Activated CD4-positive, alpha-beta memory T cell treated with anti-CD3 and anti-CD28 coated beads, Interleukin-2, amount 10 ng/mL, durations not matched to agents 7 days and 5 days (primary cell): ENCODE measurements around the gene MGA. TPM values are rescaled to one million over a fixed set of nuclear protein-coding genes. Genes with fewer than 3 reads are reported as not detected.

Experiments used
- CTCF ChIA-PET: fragments of 350-600 bp; sonication (Branson Sonifier 250); formaldehyde crosslinking; loops from one replicate; lab custom pipeline; 2021; ENCODE audit warnings: antibody characterized with exemption, inconsistent platforms; lab: Charles Lee
- POLR2A ChIA-PET: fragments of 350-600 bp; sonication (Branson Sonifier 250); formaldehyde crosslinking; loops from one replicate; lab custom pipeline; 2021; ENCODE audit warnings: antibody characterized with exemption; lab: Charles Lee
- DNase-seq: peaks from one replicate; pipeline ENCODE4 v3.0.0-alpha.2; 2020
- H3K27ac Mint-ChIP-seq: one replicate; pipeline ENCODE4 v1.8.0; 2021; ENCODE audit warnings: mild to moderate bottlenecking, mixed read lengths
- H3K27me3 Mint-ChIP-seq: one replicate; pipeline ENCODE4 v1.8.0; 2021; ENCODE audit warnings: mixed read lengths
- H3K36me3 Mint-ChIP-seq: one replicate; pipeline ENCODE4 v1.8.0; 2021; ENCODE audit warnings: low read depth, mixed read lengths
- H3K4me1 Mint-ChIP-seq: one replicate; pipeline ENCODE4 v1.8.0; 2021; ENCODE audit warnings: mixed read lengths
- H3K4me3 Mint-ChIP-seq: one replicate; pipeline ENCODE4 v1.8.0; 2021; ENCODE audit warnings: mild to moderate bottlenecking, mixed read lengths
- H3K9me3 Mint-ChIP-seq: one replicate; pipeline ENCODE4 v1.8.0; 2021; ENCODE audit warnings: mixed read lengths
- total RNA-seq, 2 experiments: library from RNA; stranded (reverse); gene quantifications; one replicate each; pipeline ENCODE4 v1.2.3, GENCODE V29; 2021

The MGA gene
- total RNA-seq, 2 experiments from 2014 or later, result 28.2 to 30.3 TPM

GRCh38 chr15:41791547-41791937 is 131.3 kb downstream of the MGA start:
- Mint-ChIP-seq H3K4me3 (peak overlapping the region; percentile 1), H3K27me3 (no peaks in the 10 kb centered on the region), H3K4me1 (peaks cover 59% of the 10 kb centered on the region), H3K36me3 (peaks cover 2% of the 10 kb centered on the region), H3K9me3 (no peaks in the 10 kb centered on the region), H3K27ac (peak overlapping the region; percentile 70)
- DNase-seq, result no peak
- POLR2A ChIA-PET, result interaction anchor here (1.0 to 3.4 kb wide), 3 partner anchors 13 to 18 kb away, joined by 3 to 18 read pairs (median 3); partner anchors contain the start of gene MAPKBP1
- CTCF ChIA-PET, result interaction anchor here (0.9 to 9.4 kb wide), 3 partner anchors 9 to 20 kb away, joined by 3 to 45 read pairs (median 40); partner anchors contain the start of gene MAPKBP1

GRCh38 chr15:41792000-41792637 is 131.9 kb downstream of the MGA start:
- no peak for DNase-seq
- no peak overlapping the region for H3K27ac Mint-ChIP-seq
- H3K4me1 Mint-ChIP-seq, result peaks cover 61% of the 10 kb centered on the region
- no peak overlapping the region for H3K4me3 Mint-ChIP-seq
- POLR2A ChIA-PET, result interaction anchor here (1.0 to 3.4 kb wide), 3 partner anchors 14 to 19 kb away, joined by 3 to 18 read pairs (median 3); partner anchors contain the start of gene MAPKBP1
- H3K9me3 Mint-ChIP-seq, result no peaks in the 10 kb centered on the region
- no peaks in the 10 kb centered on the region for H3K27me3 Mint-ChIP-seq
- peaks cover 2% of the 10 kb centered on the region for H3K36me3 Mint-ChIP-seq
- CTCF ChIA-PET, result interaction anchor here (0.9 to 9.4 kb wide), 3 partner anchors 9 to 19 kb away, joined by 3 to 45 read pairs (median 40); partner anchors contain the start of gene MAPKBP1

GRCh38 chr15:41794081-41794480 is 133.9 kb downstream of the MGA start:
- ChIA-PET CTCF (interaction anchor here (1.2 to 9.4 kb wide), 2 partner anchors 17 to 20 kb away, joined by 8 to 45 read pairs; partner anchors contain the start of gene MAPKBP1), POLR2A (interaction anchor here (1.2 kb wide), 1 partner anchor 10 kb away, joined by 3 read pairs; no protein-coding TSS in a partner anchor)
- peaks cover 52% of the 10 kb centered on the region for H3K4me1 Mint-ChIP-seq
- DNase-seq, result no peak
- no peak overlapping the region for H3K27ac Mint-ChIP-seq
- H3K9me3 Mint-ChIP-seq, result no peaks in the 10 kb centered on the region
- H3K27me3 Mint-ChIP-seq, result no peaks in the 10 kb centered on the region
- H3K4me3 Mint-ChIP-seq, result no peak overlapping the region
- H3K36me3 Mint-ChIP-seq, result peaks cover 2% of the 10 kb centered on the region

GRCh38 chr15:41795996-41796856 is 136.0 kb downstream of the MGA start:
- CTCF ChIA-PET, result interaction anchor here (0.9 to 1.5 kb wide), 4 partner anchors 15 to 53 kb away, joined by 3 to 7 read pairs (median 5); partner anchors contain the start of gene MAPKBP1
- no peaks in the 10 kb centered on the region for H3K27me3 Mint-ChIP-seq
- H3K27ac Mint-ChIP-seq, result no peak overlapping the region
- no peaks in the 10 kb centered on the region for H3K9me3 Mint-ChIP-seq
- DNase-seq, result no peak
- POLR2A ChIA-PET, result interaction anchor here (0.7 to 0.8 kb wide), 2 partner anchors 17 to 22 kb away, joined by 3 read pairs; partner anchors contain the start of gene MAPKBP1
- H3K36me3 Mint-ChIP-seq, result peaks cover 15% of the 10 kb centered on the region
- peaks cover 31% of the 10 kb centered on the region for H3K4me1 Mint-ChIP-seq
- H3K4me3 Mint-ChIP-seq, result no peak overlapping the region

- ChIA-PET CTCF (interaction anchor here (1.3 to 1.5 kb wide), 2 partner anchors 14 to 23 kb away, joined by 6 to 7 read pairs; partner anchors contain the start of gene MAPKBP1), POLR2A (interaction anchor here (1.1 kb wide), 1 partner anchor 19 kb away, joined by 3 read pairs; no protein-coding TSS in a partner anchor)
- Mint-ChIP-seq H3K27ac (no peak overlapping the region), H3K4me1 (peaks cover 20% of the 10 kb centered on the region), H3K36me3 (peaks cover 20% of the 10 kb centered on the region), H3K9me3 (no peaks in the 10 kb centered on the region), H3K27me3 (no peaks in the 10 kb centered on the region), H3K4me3 (no peak overlapping the region)
- no peak for DNase-seq
These were observed 137.2 kb downstream of the MGA start for GRCh38 chr15:41797201-41797944.

GRCh38 chr15:41798607-41799487 is 138.6 kb downstream of the MGA start:
- ChIA-PET POLR2A (no interaction called here), CTCF (no interaction called here)
- Mint-ChIP-seq H3K9me3 (no peaks in the 10 kb centered on the region), H3K27ac (no peak overlapping the region), H3K27me3 (no peaks in the 10 kb centered on the region), H3K4me1 (peaks cover 18% of the 10 kb centered on the region), H3K4me3 (no peak overlapping the region), H3K36me3 (peaks cover 22% of the 10 kb centered on the region)
- DNase-seq, result no peak

GRCh38 chr15:41799488-41799805 is 139.2 kb downstream of the MGA start:
- peaks cover 17% of the 10 kb centered on the region for H3K4me1 Mint-ChIP-seq
- no peaks in the 10 kb centered on the region for H3K9me3 Mint-ChIP-seq
- peaks cover 20% of the 10 kb centered on the region for H3K36me3 Mint-ChIP-seq
- DNase-seq, result no peak
- ChIA-PET CTCF (interaction anchor here (2.1 kb wide), 1 partner anchor 25 kb away, joined by 6 read pairs; the partner anchor contains the start of gene MAPKBP1), POLR2A (no interaction called here)
- H3K27ac Mint-ChIP-seq, result no peak overlapping the region
- no peak overlapping the region for H3K4me3 Mint-ChIP-seq
- H3K27me3 Mint-ChIP-seq, result no peaks in the 10 kb centered on the region

- peaks cover 10% of the 10 kb centered on the region for H3K4me1 Mint-ChIP-seq
- H3K36me3 Mint-ChIP-seq, result peaks cover 20% of the 10 kb centered on the region
- ChIA-PET CTCF (interaction anchor here (1.3 to 2.1 kb wide), 3 partner anchors 9 to 27 kb away, joined by 3 to 6 read pairs (median 4); partner anchors contain the start of gene MAPKBP1), POLR2A (no interaction called here)
- no peak overlapping the region for H3K4me3 Mint-ChIP-seq
- no peaks in the 10 kb centered on the region for H3K27me3 Mint-ChIP-seq
- no peaks in the 10 kb centered on the region for H3K9me3 Mint-ChIP-seq
- H3K27ac Mint-ChIP-seq, result no peak overlapping the region
- DNase-seq, result no peak
These were observed 141.0 kb downstream of the MGA start for GRCh38 chr15:41801185-41801584.

- Mint-ChIP-seq H3K4me3 (no peak overlapping the region), H3K27ac (no peak overlapping the region), H3K36me3 (peaks cover 20% of the 10 kb centered on the region), H3K27me3 (no peaks in the 10 kb centered on the region), H3K9me3 (no peaks in the 10 kb centered on the region), H3K4me1 (peaks cover 5% of the 10 kb centered on the region)
- DNase-seq, result no peak
- ChIA-PET POLR2A (no interaction called here), CTCF (interaction anchor here (0.8 to 5.8 kb wide), 5 partner anchors 9 to 336 kb away, joined by 3 to 39 read pairs (median 5); partner anchors contain the start of gene MAPKBP1)
These were observed 141.7 kb downstream of the MGA start for GRCh38 chr15:41801850-41802455.

- Mint-ChIP-seq H3K4me1 (peaks cover 7% of the 10 kb centered on the region), H3K27ac (no peak overlapping the region), H3K36me3 (peaks cover 20% of the 10 kb centered on the region), H3K4me3 (no peak overlapping the region), H3K27me3 (no peaks in the 10 kb centered on the region), H3K9me3 (no peaks in the 10 kb centered on the region)
- ChIA-PET POLR2A (interaction anchor here (1.0 to 1.1 kb wide), 2 partner anchors 10 to 30 kb away, joined by 3 read pairs; partner anchors contain the start of gene MAPKBP1), CTCF (interaction anchor here (0.9 to 5.8 kb wide), 2 partner anchors 9 to 31 kb away, joined by 3 to 39 read pairs; partner anchors contain the start of gene MAPKBP1)
- DNase-seq, result no peak
These were observed 144.2 kb downstream of the MGA start for GRCh38 chr15:41804361-41804760.
